ENCODE results near the gene FDX2.
A peak's percentile ranks its signal among the peaks of the same experiment; 100 is the strongest.

Gene FDX2

GRCh38 chr19:10277795-10278589 lies 37.8 kb downstream of the FDX2 start:
- Histone ChIP-seq H3K4me1 (ENCODE audit: control insufficient read depth, insufficient read depth, low read length, unreplicated experiment) (no peaks in the 10 kb centered on the region), H3K4me3 (ENCODE audit: low read depth, low read length) (no peak overlapping the region), H3K36me3 (ENCODE audit: insufficient read depth, low read length) (peaks cover 5% of the 10 kb centered on the region; the same call in 1 of the 2 replicates), H3K27me3 (ENCODE audit: insufficient read depth, low read length) (no peaks in the 10 kb centered on the region), H3K27ac (ENCODE audit: low read depth, low read length) (no peak overlapping the region), H2AFZ (ENCODE audit: low read length, unreplicated experiment) (no peak overlapping the region), H3K79me2 (ENCODE audit: control insufficient read depth, insufficient read depth, low read length, unreplicated experiment) (no peaks in the 10 kb centered on the region)

GRCh38 chr19:10274589-10274988 lies 41.2 kb downstream of the FDX2 start:
- peaks cover 5% of the 10 kb centered on the region; the same call in 1 of the 2 replicates for H3K36me3 ChIP-seq (ENCODE audit: insufficient read depth, low read length)
- H3K4me1 ChIP-seq (ENCODE audit: control insufficient read depth, insufficient read depth, low read length, unreplicated experiment) = peaks cover 3% of the 10 kb centered on the region
- H3K4me3 ChIP-seq (ENCODE audit: low read depth, low read length) = no peak overlapping the region
- no peak overlapping the region for H2AFZ ChIP-seq (ENCODE audit: low read length, unreplicated experiment)
- H3K27me3 ChIP-seq (ENCODE audit: insufficient read depth, low read length) = no peaks in the 10 kb centered on the region
- H3K27ac ChIP-seq (ENCODE audit: low read depth, low read length) = no peak overlapping the region
- peaks cover 18% of the 10 kb centered on the region for H3K79me2 ChIP-seq (ENCODE audit: control insufficient read depth, insufficient read depth, low read length, unreplicated experiment)

GRCh38 chr19:10271543-10272086 lies 44.2 kb downstream of the FDX2 start:
- peak overlapping the region; percentile 80 for H3K4me3 ChIP-seq (ENCODE audit: low read depth, low read length)
- peaks cover 3% of the 10 kb centered on the region; the same call in 1 of the 2 replicates for H3K36me3 ChIP-seq (ENCODE audit: insufficient read depth, low read length)
- H2AFZ ChIP-seq (ENCODE audit: low read length, unreplicated experiment) = no peak overlapping the region
- H3K79me2 ChIP-seq (ENCODE audit: control insufficient read depth, insufficient read depth, low read length, unreplicated experiment) = peaks cover 18% of the 10 kb centered on the region
- H3K27ac ChIP-seq (ENCODE audit: low read depth, low read length) = peak overlapping the region; percentile 39; the same call in 1 of the 2 replicates
- H3K4me1 ChIP-seq (ENCODE audit: control insufficient read depth, insufficient read depth, low read length, unreplicated experiment) = peaks cover 3% of the 10 kb centered on the region
- H3K27me3 ChIP-seq (ENCODE audit: insufficient read depth, low read length) = no peaks in the 10 kb centered on the region

- peak within 1 kb of the TSS; percentile 80 for H3K4me3 ChIP-seq (ENCODE audit: low read depth, low read length)
- peaks cover 3% of the 10 kb centered on the region; the same call in 1 of the 2 replicates for H3K36me3 ChIP-seq (ENCODE audit: insufficient read depth, low read length)
- H3K79me2 ChIP-seq (ENCODE audit: control insufficient read depth, insufficient read depth, low read length, unreplicated experiment) = peaks cover 18% of the 10 kb centered on the region
- peak within 1 kb of the TSS; percentile 7 for H2AFZ ChIP-seq (ENCODE audit: low read length, unreplicated experiment)
- H3K27ac ChIP-seq (ENCODE audit: low read depth, low read length) = peak within 1 kb of the TSS; percentile 84
- no peaks in the 10 kb centered on the region for H3K27me3 ChIP-seq (ENCODE audit: insufficient read depth, low read length)
- peaks cover 3% of the 10 kb centered on the region for H3K4me1 ChIP-seq (ENCODE audit: control insufficient read depth, insufficient read depth, low read length, unreplicated experiment)
Observed at GRCh38 chr19:10270616-10271394, 45.0 kb downstream of the FDX2 start, which contains the start of gene ICAM1. TSS of gene ICAM1 (plus strand) at chr19:10271120. CDS start at chr19:10271160, 40 bp downstream.

GRCh38 chr19:10270180-10270615 lies 45.6 kb downstream of the FDX2 start:
- H3K79me2 ChIP-seq (ENCODE audit: control insufficient read depth, insufficient read depth, low read length, unreplicated experiment) = peaks cover 18% of the 10 kb centered on the region
- peak overlapping the region; percentile 80 for H3K4me3 ChIP-seq (ENCODE audit: low read depth, low read length)
- peak overlapping the region; percentile 7 for H2AFZ ChIP-seq (ENCODE audit: low read length, unreplicated experiment)
- H3K4me1 ChIP-seq (ENCODE audit: control insufficient read depth, insufficient read depth, low read length, unreplicated experiment) = peaks cover 3% of the 10 kb centered on the region
- peak overlapping the region; percentile 84; the same call in 1 of the 2 replicates for H3K27ac ChIP-seq (ENCODE audit: low read depth, low read length)
- no peaks in the 10 kb centered on the region for H3K27me3 ChIP-seq (ENCODE audit: insufficient read depth, low read length)
- H3K36me3 ChIP-seq (ENCODE audit: insufficient read depth, low read length) = peaks cover 3% of the 10 kb centered on the region; the same call in 1 of the 2 replicates

GRCh38 chr19:10269333-10270179 lies 46.3 kb downstream of the FDX2 start:
- peak overlapping the region; percentile 84; the same call in 1 of the 2 replicates for H3K27ac ChIP-seq (ENCODE audit: low read depth, low read length)
- H3K27me3 ChIP-seq (ENCODE audit: insufficient read depth, low read length) = no peaks in the 10 kb centered on the region
- H3K36me3 ChIP-seq (ENCODE audit: insufficient read depth, low read length) = peaks cover under 1% of the 10 kb centered on the region; the same call in 1 of the 2 replicates
- H3K4me1 ChIP-seq (ENCODE audit: control insufficient read depth, insufficient read depth, low read length, unreplicated experiment) = peaks cover 3% of the 10 kb centered on the region
- peaks cover 18% of the 10 kb centered on the region for H3K79me2 ChIP-seq (ENCODE audit: control insufficient read depth, insufficient read depth, low read length, unreplicated experiment)
- peak overlapping the region; percentile 7 for H2AFZ ChIP-seq (ENCODE audit: low read length, unreplicated experiment)
- peak overlapping the region; percentile 80 for H3K4me3 ChIP-seq (ENCODE audit: low read depth, low read length)

- Histone ChIP-seq H2AFZ (ENCODE audit: low read length, unreplicated experiment) (no peak overlapping the region), H3K27me3 (ENCODE audit: insufficient read depth, low read length) (no peaks in the 10 kb centered on the region), H3K27ac (ENCODE audit: low read depth, low read length) (no peak overlapping the region), H3K36me3 (ENCODE audit: insufficient read depth, low read length) (no peaks in the 10 kb centered on the region), H3K79me2 (ENCODE audit: control insufficient read depth, insufficient read depth, low read length, unreplicated experiment) (peaks cover 18% of the 10 kb centered on the region), H3K4me3 (ENCODE audit: low read depth, low read length) (no peak overlapping the region), H3K4me1 (ENCODE audit: control insufficient read depth, insufficient read depth, low read length, unreplicated experiment) (peaks cover 3% of the 10 kb centered on the region)
Observed at GRCh38 chr19:10268071-10268470, 47.7 kb downstream of the FDX2 start.

GRCh38 chr19:10266706-10267105 lies 49.1 kb downstream of the FDX2 start:
- H3K4me3 ChIP-seq (ENCODE audit: low read depth, low read length) = no peak overlapping the region
- no peaks in the 10 kb centered on the region for H3K36me3 ChIP-seq (ENCODE audit: insufficient read depth, low read length)
- no peaks in the 10 kb centered on the region for H3K4me1 ChIP-seq (ENCODE audit: control insufficient read depth, insufficient read depth, low read length, unreplicated experiment)
- peaks cover 8% of the 10 kb centered on the region for H3K79me2 ChIP-seq (ENCODE audit: control insufficient read depth, insufficient read depth, low read length, unreplicated experiment)
- no peak overlapping the region for H2AFZ ChIP-seq (ENCODE audit: low read length, unreplicated experiment)
- H3K27ac ChIP-seq (ENCODE audit: low read depth, low read length) = no peak overlapping the region
- H3K27me3 ChIP-seq (ENCODE audit: insufficient read depth, low read length) = no peaks in the 10 kb centered on the region

- Histone ChIP-seq H3K79me2 (ENCODE audit: control insufficient read depth, insufficient read depth, low read length, unreplicated experiment) (no peaks in the 10 kb centered on the region), H3K36me3 (ENCODE audit: insufficient read depth, low read length) (no peaks in the 10 kb centered on the region), H2AFZ (ENCODE audit: low read length, unreplicated experiment) (no peak overlapping the region), H3K4me3 (ENCODE audit: low read depth, low read length) (no peak overlapping the region), H3K27ac (ENCODE audit: low read depth, low read length) (no peak overlapping the region), H3K4me1 (ENCODE audit: control insufficient read depth, insufficient read depth, low read length, unreplicated experiment) (no peaks in the 10 kb centered on the region), H3K27me3 (ENCODE audit: insufficient read depth, low read length) (no peaks in the 10 kb centered on the region)
Observed at GRCh38 chr19:10262771-10263170, 53.0 kb downstream of the FDX2 start.

- Histone ChIP-seq H3K36me3 (ENCODE audit: insufficient read depth, low read length) (no peaks in the 10 kb centered on the region), H2AFZ (ENCODE audit: low read length, unreplicated experiment) (no peak overlapping the region), H3K4me1 (ENCODE audit: control insufficient read depth, insufficient read depth, low read length, unreplicated experiment) (no peaks in the 10 kb centered on the region), H3K4me3 (ENCODE audit: low read depth, low read length) (no peak overlapping the region), H3K79me2 (ENCODE audit: control insufficient read depth, insufficient read depth, low read length, unreplicated experiment) (no peaks in the 10 kb centered on the region), H3K27ac (ENCODE audit: low read depth, low read length) (no peak overlapping the region), H3K27me3 (ENCODE audit: insufficient read depth, low read length) (no peaks in the 10 kb centered on the region)
Observed at GRCh38 chr19:10260141-10260584, 55.7 kb downstream of the FDX2 start.

Measured in ACC112 (cell line).